Duodenal mucosa (tissue), 2 donors: ENCODE measurements around the gene KCNIP1.

Source experiments
- H3K27ac ChIP-seq: one replicate; pipeline ENCODE4 v1.7.0; 2013; ENCODE audit warnings: low read depth, low read length
- H3K27me3 ChIP-seq, 2 donors: one replicate each; pipeline ENCODE4 v1.7.0; 2013; ENCODE audit warnings: low read length in 2 of 2, control low read depth in 1 of 2; ENCODE audit not compliant: insufficient read depth in 2 of 2, control insufficient read depth in 1 of 2
- H3K36me3 ChIP-seq, 2 donors: one replicate each; pipeline ENCODE4 v1.7.0; 2013; ENCODE audit warnings: low read length in 2 of 2, control low read depth in 1 of 2; ENCODE audit not compliant: insufficient read depth in 2 of 2, control insufficient read depth in 1 of 2
- H3K4me1 ChIP-seq, 2 donors: one replicate each; pipeline ENCODE4 v1.7.0; 2013; ENCODE audit warnings: low read length in 2 of 2, control low read depth in 1 of 2; ENCODE audit not compliant: insufficient read depth in 2 of 2, control insufficient read depth in 1 of 2
- H3K4me3 ChIP-seq, 2 donors: one replicate each; pipeline ENCODE4 v1.7.0; 2013; ENCODE audit warnings: low read length in 2 of 2, low read depth in 1 of 2
- H3K9ac ChIP-seq, 2 donors: one replicate each; pipeline ENCODE4 v1.7.0; 2013; ENCODE audit warnings: low read length in 2 of 2, low read depth in 1 of 2
- H3K9me3 ChIP-seq, 2 donors: one replicate each; pipeline ENCODE4 v1.7.0; 2013; ENCODE audit warnings: low read length in 2 of 2, control low read depth in 1 of 2; ENCODE audit not compliant: control insufficient read depth in 1 of 2

Gene KCNIP1

DNA sequence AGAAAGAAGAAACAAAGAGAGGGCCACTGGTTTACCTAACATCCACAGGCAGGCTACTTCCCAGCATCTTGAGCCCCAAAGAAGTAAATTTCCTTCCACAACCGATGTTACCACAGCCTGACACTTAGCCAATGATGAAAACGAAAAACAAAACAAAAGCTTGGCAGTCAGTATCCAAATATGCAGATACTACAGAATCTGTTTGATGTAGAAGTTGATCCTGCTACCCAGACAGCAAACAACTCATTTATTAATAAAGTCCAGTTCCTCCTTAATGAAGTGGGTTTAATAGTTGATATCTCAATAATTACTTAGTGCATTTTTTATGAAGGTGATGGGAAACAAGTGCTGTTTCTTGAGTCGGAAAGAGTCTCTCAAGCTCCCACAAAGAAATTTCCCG, 212.6 kb downstream of the KCNIP1 start:
- no peak overlapping the region for H3K27ac ChIP-seq
- no peak overlapping the region for H3K4me3 ChIP-seq
- H3K9ac ChIP-seq: no peak overlapping the region
- no peaks in the 10 kb centered on the region for H3K36me3 ChIP-seq
- H3K4me1 ChIP-seq: no peaks in the 10 kb centered on the region
- no peaks in the 10 kb centered on the region for H3K9me3 ChIP-seq
- H3K27me3 ChIP-seq: peaks cover 0 to 5% of the 10 kb centered on the region in 2 donors

GRCh38 chr5:170719551-170719950, 215.7 kb downstream of the KCNIP1 start:
- Histone ChIP-seq H3K9me3 (no peaks in the 10 kb centered on the region), H3K4me1 (no peaks in the 10 kb centered on the region), H3K9ac (no peak overlapping the region), H3K4me3 (no peak overlapping the region), H3K36me3 (no peaks in the 10 kb centered on the region), H3K27ac (no peak overlapping the region), H3K27me3 (peaks cover 0 to 5% of the 10 kb centered on the region in 2 donors)

DNA sequence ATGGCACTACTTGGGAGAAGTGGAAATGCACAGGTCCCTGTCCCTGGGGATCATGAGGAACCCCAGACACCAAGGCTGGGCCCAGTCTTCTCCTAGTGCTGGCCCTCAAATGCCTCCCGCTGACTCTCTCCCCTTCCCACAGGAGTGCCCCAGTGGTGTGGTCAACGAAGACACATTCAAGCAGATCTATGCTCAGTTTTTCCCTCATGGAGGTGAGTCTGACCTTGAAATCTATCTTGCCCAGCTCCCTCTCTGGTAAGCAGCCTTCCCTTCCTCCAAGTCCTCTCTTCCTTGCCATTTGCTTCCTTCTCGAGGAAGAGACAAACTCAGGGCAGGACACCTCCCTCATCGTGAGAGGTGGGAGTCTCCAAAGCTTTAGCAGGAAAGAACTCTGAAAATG, 216.4 kb downstream of the KCNIP1 start:
- Histone ChIP-seq H3K4me1 (no peaks in the 10 kb centered on the region), H3K4me3 (no peak overlapping the region), H3K9me3 (no peaks in the 10 kb centered on the region), H3K36me3 (no peaks in the 10 kb centered on the region), H3K27me3 (peaks cover 0 to 5% of the 10 kb centered on the region in 2 donors), H3K9ac (no peak overlapping the region), H3K27ac (no peak overlapping the region)

DNA sequence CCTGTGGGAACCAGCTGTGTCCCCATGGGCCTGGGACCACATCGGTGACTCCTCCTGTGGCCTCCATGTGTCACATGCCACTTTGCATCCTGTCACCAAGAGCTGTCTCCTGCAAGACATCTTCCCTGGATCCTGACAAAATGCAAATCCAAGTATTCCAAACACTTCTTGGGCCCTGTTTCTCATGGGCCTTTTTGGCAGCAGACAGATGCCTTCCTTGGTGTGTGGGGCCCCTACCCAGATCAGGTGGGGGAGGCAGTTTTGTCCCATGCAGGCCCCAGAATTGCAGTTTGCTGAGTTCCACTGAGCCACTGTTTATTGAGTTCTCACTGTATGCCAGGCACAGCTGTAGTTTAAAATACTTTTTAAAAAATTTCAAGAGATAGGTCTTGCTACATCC, 217.2 kb downstream of the KCNIP1 start:
- Histone ChIP-seq H3K4me3 (no peak overlapping the region), H3K4me1 (no peaks in the 10 kb centered on the region), H3K9ac (no peak overlapping the region), H3K27me3 (peaks cover 0 to 5% of the 10 kb centered on the region in 2 donors), H3K36me3 (no peaks in the 10 kb centered on the region), H3K27ac (no peak overlapping the region), H3K9me3 (no peaks in the 10 kb centered on the region)

GRCh38 chr5:170721681-170722080, 217.9 kb downstream of the KCNIP1 start:
- Histone ChIP-seq H3K36me3 (no peaks in the 10 kb centered on the region), H3K9me3 (no peaks in the 10 kb centered on the region), H3K27me3 (peaks cover 0 to 5% of the 10 kb centered on the region in 2 donors), H3K4me3 (no peak overlapping the region), H3K4me1 (no peaks in the 10 kb centered on the region), H3K9ac (no peak overlapping the region), H3K27ac (no peak overlapping the region)

- Histone ChIP-seq H3K27ac (no peak overlapping the region), H3K9ac (no peak overlapping the region), H3K36me3 (no peaks in the 10 kb centered on the region), H3K9me3 (no peaks in the 10 kb centered on the region), H3K27me3 (peaks cover 0 to 5% of the 10 kb centered on the region in 2 donors), H3K4me3 (no peak overlapping the region), H3K4me1 (no peaks in the 10 kb centered on the region)
Observed at GRCh38 chr5:170722316-170722715, 218.5 kb downstream of the KCNIP1 start.

DNA sequence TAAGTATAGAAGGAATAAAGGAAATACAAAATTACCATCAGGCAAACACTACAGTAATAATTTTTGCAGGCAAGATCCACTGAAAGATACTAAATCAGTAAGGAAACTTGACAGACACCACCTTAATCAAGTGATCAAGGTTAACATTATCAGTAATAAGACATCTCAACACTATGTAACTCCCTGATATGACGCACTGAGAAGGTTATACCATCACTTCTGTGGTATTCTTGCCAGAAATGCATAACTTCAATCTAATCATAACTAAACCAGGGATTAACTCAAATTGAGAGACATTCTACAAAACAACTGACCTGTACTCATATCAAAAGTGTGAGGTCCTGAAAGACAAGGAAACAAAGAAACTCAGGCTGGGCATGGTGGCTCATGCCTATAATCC, 227.2 kb downstream of the KCNIP1 start:
- Histone ChIP-seq H3K36me3 (no peaks in the 10 kb centered on the region), H3K9ac (no peak overlapping the region), H3K4me1 (no peaks in the 10 kb centered on the region), H3K9me3 (peaks cover 0 to 6% of the 10 kb centered on the region in 2 donors), H3K27me3 (no peaks in the 10 kb centered on the region), H3K4me3 (no peak overlapping the region), H3K27ac (no peak overlapping the region)

GRCh38 chr5:170732685-170733084, 228.9 kb downstream of the KCNIP1 start:
- Histone ChIP-seq H3K4me3 (no peak overlapping the region), H3K4me1 (no peaks in the 10 kb centered on the region), H3K9me3 (peaks cover 0 to 6% of the 10 kb centered on the region in 2 donors), H3K36me3 (no peaks in the 10 kb centered on the region), H3K27me3 (no peaks in the 10 kb centered on the region), H3K27ac (no peak overlapping the region), H3K9ac (no peak overlapping the region)

- H3K9me3 ChIP-seq: peaks cover 0 to 6% of the 10 kb centered on the region in 2 donors
- no peak overlapping the region for H3K4me3 ChIP-seq
- H3K27me3 ChIP-seq: no peaks in the 10 kb centered on the region
- H3K4me1 ChIP-seq: no peaks in the 10 kb centered on the region
- H3K9ac ChIP-seq: no peak overlapping the region
- H3K36me3 ChIP-seq: no peaks in the 10 kb centered on the region
- H3K27ac ChIP-seq: no peak overlapping the region
Observed at GRCh38 chr5:170736966-170737365, 233.1 kb downstream of the KCNIP1 start.

DNA sequence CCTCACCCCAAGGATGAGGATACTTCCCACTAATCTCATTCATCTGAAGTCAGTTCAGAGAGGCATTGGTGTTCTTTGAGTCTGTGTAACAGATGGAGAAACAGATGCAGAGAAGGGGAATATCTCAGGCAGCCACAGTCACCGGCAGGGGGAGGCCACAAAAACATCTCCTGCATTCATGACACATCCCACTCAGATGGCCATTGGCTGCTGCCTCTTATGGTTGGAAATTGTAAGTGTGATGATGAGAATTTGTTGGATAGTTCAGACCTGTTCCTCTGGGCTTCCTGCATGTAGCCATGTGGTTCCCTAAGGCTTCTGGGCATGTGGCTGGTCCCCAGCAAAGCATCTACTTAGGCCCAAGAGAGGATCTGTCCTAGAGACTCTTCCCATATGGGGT, 233.8 kb downstream of the KCNIP1 start:
- H3K4me3 ChIP-seq: no peak overlapping the region
- no peak overlapping the region for H3K9ac ChIP-seq
- no peaks in the 10 kb centered on the region for H3K36me3 ChIP-seq
- no peaks in the 10 kb centered on the region for H3K4me1 ChIP-seq
- no peak overlapping the region for H3K27ac ChIP-seq
- H3K27me3 ChIP-seq: no peaks in the 10 kb centered on the region
- peaks cover 0 to 6% of the 10 kb centered on the region in 2 donors for H3K9me3 ChIP-seq

DNA sequence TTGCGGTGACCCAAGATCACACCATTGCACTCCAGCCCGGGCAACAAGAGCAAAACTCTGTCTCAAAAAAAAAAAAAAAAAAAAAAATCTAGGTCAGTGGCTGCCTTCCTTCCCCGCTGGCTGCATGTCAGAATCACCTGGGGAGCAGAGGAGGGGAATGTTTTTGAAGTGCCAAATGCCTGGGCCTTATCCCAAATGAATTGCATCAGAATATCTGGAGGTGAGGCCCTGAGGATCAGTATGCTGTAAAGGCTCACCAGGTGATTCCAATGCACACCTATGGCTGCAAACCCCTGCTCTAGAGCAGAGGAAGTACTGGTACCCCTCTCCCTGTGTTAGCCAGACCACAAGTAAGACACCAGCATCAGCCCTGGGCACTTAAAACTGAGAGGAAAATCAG, 235.0 kb downstream of the KCNIP1 start:
- Histone ChIP-seq H3K4me1 (no peaks in the 10 kb centered on the region), H3K4me3 (no peak overlapping the region), H3K36me3 (no peaks in the 10 kb centered on the region), H3K9me3 (peaks cover 0 to 6% of the 10 kb centered on the region in 2 donors), H3K27ac (no peak overlapping the region), H3K27me3 (no peaks in the 10 kb centered on the region), H3K9ac (no peak overlapping the region)
